ENCODE measurements around the gene SNX12.

The SNX12 gene

DNA sequence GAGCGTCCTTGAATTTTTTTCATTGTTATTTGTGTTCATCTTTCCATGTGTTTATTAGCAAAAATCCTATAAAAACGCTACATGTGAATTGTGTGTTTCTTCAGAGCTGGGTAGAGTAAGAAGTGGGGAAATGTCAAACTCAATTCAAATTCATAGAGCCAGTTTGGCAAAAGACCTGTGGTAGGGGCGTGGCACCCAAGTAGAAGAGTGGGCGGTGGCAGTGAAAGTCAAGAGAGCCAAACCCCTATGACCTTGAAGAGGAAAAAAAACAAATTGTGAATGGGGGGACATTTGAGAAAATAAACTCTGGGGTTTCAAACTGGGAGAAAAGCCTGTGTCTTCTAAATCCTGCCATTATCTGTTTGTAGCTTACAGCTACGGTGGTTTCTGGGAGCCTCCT is 23.1 kb upstream of the SNX12 start:
- Histone ChIP-seq H3K27ac (ENCODE audit: low read depth, low read length) (no peak overlapping the region), H2AFZ (ENCODE audit: low read length, unreplicated experiment) (no peak overlapping the region), H3K36me3 (ENCODE audit: insufficient read depth, low read length) (no peaks in the 10 kb centered on the region), H3K27me3 (ENCODE audit: insufficient read depth, low read length) (no peaks in the 10 kb centered on the region), H3K4me1 (ENCODE audit: control insufficient read depth, insufficient read depth, low read length, unreplicated experiment) (no peaks in the 10 kb centered on the region), H3K4me3 (ENCODE audit: low read depth, low read length) (no peak overlapping the region), H3K79me2 (ENCODE audit: control insufficient read depth, insufficient read depth, low read length, unreplicated experiment) (no peaks in the 10 kb centered on the region)

DNA sequence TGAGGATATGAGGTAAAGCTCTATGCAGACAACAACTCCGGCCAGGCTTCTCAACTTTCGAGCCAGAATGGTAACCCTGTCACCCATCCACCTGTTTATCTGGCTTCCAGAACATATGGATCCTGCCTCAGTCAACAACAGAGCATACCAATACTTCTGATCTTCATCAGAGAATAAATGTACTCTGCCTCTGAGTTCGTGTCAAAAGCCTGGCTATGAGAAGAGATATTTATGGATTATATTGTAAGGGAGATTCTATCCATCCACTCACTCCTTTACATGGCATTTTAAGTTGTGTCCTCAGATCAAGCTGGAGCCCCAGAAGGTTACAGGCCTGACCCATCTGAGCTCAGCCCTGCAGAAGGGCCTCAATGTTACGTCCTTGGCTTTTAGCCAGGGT is 17.8 kb upstream of the SNX12 start:
- no peaks in the 10 kb centered on the region for H3K36me3 ChIP-seq (ENCODE audit: insufficient read depth, low read length)
- H3K79me2 ChIP-seq (ENCODE audit: control insufficient read depth, insufficient read depth, low read length, unreplicated experiment), result no peaks in the 10 kb centered on the region
- H3K4me3 ChIP-seq (ENCODE audit: low read depth, low read length), result no peak overlapping the region
- no peak overlapping the region for H2AFZ ChIP-seq (ENCODE audit: low read length, unreplicated experiment)
- H3K27ac ChIP-seq (ENCODE audit: low read depth, low read length), result no peak overlapping the region
- H3K4me1 ChIP-seq (ENCODE audit: control insufficient read depth, insufficient read depth, low read length, unreplicated experiment), result peaks cover 6% of the 10 kb centered on the region
- H3K27me3 ChIP-seq (ENCODE audit: insufficient read depth, low read length), result no peaks in the 10 kb centered on the region

DNA sequence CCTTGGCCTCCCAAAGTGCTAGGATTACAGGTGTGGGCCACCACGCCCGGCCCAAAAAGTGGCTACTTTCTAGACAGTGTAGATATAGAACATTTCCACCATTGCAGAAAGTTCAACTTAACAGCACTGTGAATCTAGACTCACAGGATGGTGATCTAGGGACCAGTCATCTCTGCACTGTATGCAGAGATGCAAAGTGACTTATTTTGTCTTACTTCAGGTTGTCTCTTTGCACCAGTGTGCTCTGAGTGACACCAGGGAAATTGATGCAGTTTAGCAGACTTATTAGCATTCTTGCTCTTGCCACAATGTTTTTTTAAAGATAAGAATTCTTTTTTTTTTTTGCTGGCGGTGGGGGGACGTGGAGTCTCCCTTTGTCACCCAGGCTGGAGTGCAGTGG is 14.7 kb upstream of the SNX12 start:
- peaks cover 6% of the 10 kb centered on the region for H3K4me1 ChIP-seq (ENCODE audit: control insufficient read depth, insufficient read depth, low read length, unreplicated experiment)
- H3K79me2 ChIP-seq (ENCODE audit: control insufficient read depth, insufficient read depth, low read length, unreplicated experiment), result no peaks in the 10 kb centered on the region
- H3K27me3 ChIP-seq (ENCODE audit: insufficient read depth, low read length), result no peaks in the 10 kb centered on the region
- no peaks in the 10 kb centered on the region for H3K36me3 ChIP-seq (ENCODE audit: insufficient read depth, low read length)
- no peak overlapping the region for H2AFZ ChIP-seq (ENCODE audit: low read length, unreplicated experiment)
- no peak overlapping the region for H3K27ac ChIP-seq (ENCODE audit: low read depth, low read length)
- no peak overlapping the region for H3K4me3 ChIP-seq (ENCODE audit: low read depth, low read length)

DNA sequence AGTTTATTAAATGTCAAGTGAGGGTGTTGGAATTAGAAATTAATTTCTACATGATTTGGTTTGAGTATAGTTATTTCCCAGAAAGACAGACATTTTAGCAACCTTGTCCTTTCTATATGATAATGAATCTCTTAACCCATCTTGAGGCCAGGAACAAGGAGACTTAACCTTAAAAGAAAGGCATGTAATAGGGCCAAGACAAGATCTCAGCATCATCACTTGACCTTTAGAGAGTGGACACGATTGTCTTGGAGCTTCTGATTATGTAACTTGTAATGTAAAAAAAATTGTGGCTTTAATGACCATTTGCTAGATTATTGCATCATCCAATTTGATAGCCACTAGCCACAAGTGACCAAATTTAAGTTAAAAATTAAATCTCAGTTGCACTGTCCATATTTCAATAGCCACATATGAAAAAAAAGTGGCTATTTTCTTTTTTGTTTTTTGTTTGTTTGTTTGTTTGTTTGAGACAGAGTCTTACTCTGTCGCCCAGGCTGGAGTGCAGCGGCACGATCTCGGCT is 14.1 kb upstream of the SNX12 start:
- Histone ChIP-seq H3K4me3 (ENCODE audit: low read depth, low read length) (no peak overlapping the region), H3K79me2 (ENCODE audit: control insufficient read depth, insufficient read depth, low read length, unreplicated experiment) (no peaks in the 10 kb centered on the region), H3K27me3 (ENCODE audit: insufficient read depth, low read length) (no peaks in the 10 kb centered on the region), H3K27ac (ENCODE audit: low read depth, low read length) (no peak overlapping the region), H3K4me1 (ENCODE audit: control insufficient read depth, insufficient read depth, low read length, unreplicated experiment) (peaks cover 6% of the 10 kb centered on the region), H3K36me3 (ENCODE audit: insufficient read depth, low read length) (no peaks in the 10 kb centered on the region), H2AFZ (ENCODE audit: low read length, unreplicated experiment) (no peak overlapping the region)

DNA sequence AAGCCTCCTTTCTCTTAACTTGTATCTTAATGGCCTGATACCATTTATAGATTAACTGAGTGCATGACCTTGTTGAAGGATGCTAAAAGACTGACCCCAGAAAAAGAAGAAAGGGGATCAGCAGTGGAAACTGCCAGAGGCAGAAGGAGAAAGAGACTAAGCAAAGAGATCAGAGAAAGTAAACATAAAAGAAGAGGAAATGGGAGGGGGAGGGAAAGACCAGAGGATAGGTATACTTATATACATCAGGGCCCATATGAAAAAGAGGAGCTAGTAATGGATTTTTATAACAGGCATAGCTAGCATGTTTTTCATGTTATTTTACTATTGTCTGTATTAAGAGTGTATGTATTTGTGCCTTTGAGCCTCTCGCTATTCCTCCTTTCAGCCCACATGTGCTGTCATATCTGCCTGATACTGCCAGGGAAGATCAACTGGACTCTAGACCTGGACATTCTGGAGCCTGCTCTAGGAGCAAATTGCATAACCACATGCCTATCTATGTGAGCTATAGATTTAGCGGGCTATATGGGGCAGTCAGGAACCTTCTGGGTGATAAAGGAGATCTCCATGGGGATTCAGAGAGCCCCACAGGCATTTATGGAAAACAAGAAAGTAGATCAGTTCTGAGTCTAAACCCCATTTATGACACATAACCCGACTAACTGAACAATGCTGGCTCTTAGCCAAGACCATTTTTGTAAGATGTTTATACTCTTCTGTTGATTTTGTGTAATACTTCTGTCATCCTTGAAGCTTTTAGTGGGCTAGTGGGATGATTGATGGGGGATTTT is 13.4 kb upstream of the SNX12 start:
- H3K4me3 ChIP-seq (ENCODE audit: low read depth, low read length), result no peak overlapping the region
- H3K27me3 ChIP-seq (ENCODE audit: insufficient read depth, low read length), result no peaks in the 10 kb centered on the region
- H2AFZ ChIP-seq (ENCODE audit: low read length, unreplicated experiment), result no peak overlapping the region
- no peak overlapping the region for H3K27ac ChIP-seq (ENCODE audit: low read depth, low read length)
- H3K79me2 ChIP-seq (ENCODE audit: control insufficient read depth, insufficient read depth, low read length, unreplicated experiment), result no peaks in the 10 kb centered on the region
- peaks cover 6% of the 10 kb centered on the region for H3K4me1 ChIP-seq (ENCODE audit: control insufficient read depth, insufficient read depth, low read length, unreplicated experiment)
- H3K36me3 ChIP-seq (ENCODE audit: insufficient read depth, low read length), result no peaks in the 10 kb centered on the region

DNA sequence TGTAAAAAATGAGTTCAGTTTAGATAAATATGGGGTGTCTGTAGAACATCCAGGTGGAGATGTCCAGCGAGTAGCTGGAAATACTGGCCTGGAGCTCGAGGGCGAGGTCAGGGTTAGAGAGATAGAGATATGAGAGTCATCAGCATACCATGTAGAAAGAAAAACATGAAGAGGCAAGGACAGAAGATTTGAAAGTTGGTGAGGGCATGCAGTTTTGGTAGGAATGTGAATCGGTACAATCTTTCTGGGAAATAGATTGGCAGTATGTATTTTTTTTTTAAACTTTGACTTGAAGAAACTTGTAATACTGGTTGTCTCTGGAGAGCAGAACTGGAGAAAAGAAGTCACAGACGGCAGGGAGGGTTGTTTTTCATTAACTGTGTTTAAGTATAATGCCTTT is 2.4 kb upstream of the SNX12 start:
- Histone ChIP-seq H3K36me3 (ENCODE audit: insufficient read depth, low read length) (no peaks in the 10 kb centered on the region), H3K27me3 (ENCODE audit: insufficient read depth, low read length) (no peaks in the 10 kb centered on the region), H2AFZ (ENCODE audit: low read length, unreplicated experiment) (no peak overlapping the region), H3K27ac (ENCODE audit: low read depth, low read length) (no peak overlapping the region), H3K4me1 (ENCODE audit: control insufficient read depth, insufficient read depth, low read length, unreplicated experiment) (peaks cover 5% of the 10 kb centered on the region), H3K79me2 (ENCODE audit: control insufficient read depth, insufficient read depth, low read length, unreplicated experiment) (peaks cover 21% of the 10 kb centered on the region), H3K4me3 (ENCODE audit: low read depth, low read length) (no peak overlapping the region)

DNA sequence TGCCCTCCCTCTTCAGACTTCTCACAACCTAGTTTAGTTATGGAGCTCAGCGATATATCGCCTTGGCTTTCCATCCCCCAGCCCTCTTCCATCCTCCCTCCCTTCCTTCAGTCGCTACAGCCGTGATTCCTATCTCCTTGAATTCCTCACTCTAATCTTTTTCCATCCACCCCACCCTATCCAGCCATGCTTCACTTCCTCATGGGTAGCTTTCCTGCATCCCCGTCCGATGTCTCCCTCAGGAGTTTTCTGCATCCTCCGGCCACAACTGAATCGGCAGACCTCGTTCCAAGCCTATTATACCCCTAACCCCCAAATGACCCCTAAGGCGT is 456 bp downstream of the SNX12 start:
- H3K4me1 ChIP-seq (ENCODE audit: control insufficient read depth, insufficient read depth, low read length, unreplicated experiment), result peaks cover 5% of the 10 kb centered on the region
- H3K4me3 ChIP-seq (ENCODE audit: low read depth, low read length), result peak overlapping the region; percentile 96
- H3K27ac ChIP-seq (ENCODE audit: low read depth, low read length), result peak overlapping the region; percentile 80
- H3K79me2 ChIP-seq (ENCODE audit: control insufficient read depth, insufficient read depth, low read length, unreplicated experiment), result peaks cover 30% of the 10 kb centered on the region
- peak overlapping the region; percentile 30 for H2AFZ ChIP-seq (ENCODE audit: low read length, unreplicated experiment)
- H3K36me3 ChIP-seq (ENCODE audit: insufficient read depth, low read length), result no peaks in the 10 kb centered on the region
- no peaks in the 10 kb centered on the region for H3K27me3 ChIP-seq (ENCODE audit: insufficient read depth, low read length)

DNA sequence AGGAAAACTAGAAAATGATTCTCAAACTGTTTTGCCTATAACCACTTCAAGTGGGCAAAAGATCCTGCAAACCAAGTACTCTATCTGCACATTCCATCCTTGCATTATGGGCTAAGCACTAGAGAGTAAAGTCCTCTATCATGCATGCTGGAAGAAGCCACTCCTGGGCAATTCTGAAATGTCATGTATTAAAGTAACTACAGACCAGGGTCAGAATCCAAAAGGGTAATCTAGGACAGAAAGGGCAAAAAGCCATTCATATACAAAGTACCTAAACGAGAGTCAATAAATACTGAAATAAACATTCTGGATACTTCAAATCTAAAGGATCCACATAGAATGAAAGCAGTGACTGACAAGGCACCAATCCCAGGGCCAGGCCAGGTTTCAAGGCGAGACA is 1.0 kb downstream of the SNX12 start:
- Histone ChIP-seq H3K36me3 (ENCODE audit: insufficient read depth, low read length) (no peaks in the 10 kb centered on the region), H3K27ac (ENCODE audit: low read depth, low read length) (peak overlapping the region; percentile 80), H3K4me1 (ENCODE audit: control insufficient read depth, insufficient read depth, low read length, unreplicated experiment) (peaks cover 5% of the 10 kb centered on the region), H3K4me3 (ENCODE audit: low read depth, low read length) (peak overlapping the region; percentile 96), H2AFZ (ENCODE audit: low read length, unreplicated experiment) (no peak overlapping the region), H3K79me2 (ENCODE audit: control insufficient read depth, insufficient read depth, low read length, unreplicated experiment) (peaks cover 30% of the 10 kb centered on the region), H3K27me3 (ENCODE audit: insufficient read depth, low read length) (no peaks in the 10 kb centered on the region)

DNA sequence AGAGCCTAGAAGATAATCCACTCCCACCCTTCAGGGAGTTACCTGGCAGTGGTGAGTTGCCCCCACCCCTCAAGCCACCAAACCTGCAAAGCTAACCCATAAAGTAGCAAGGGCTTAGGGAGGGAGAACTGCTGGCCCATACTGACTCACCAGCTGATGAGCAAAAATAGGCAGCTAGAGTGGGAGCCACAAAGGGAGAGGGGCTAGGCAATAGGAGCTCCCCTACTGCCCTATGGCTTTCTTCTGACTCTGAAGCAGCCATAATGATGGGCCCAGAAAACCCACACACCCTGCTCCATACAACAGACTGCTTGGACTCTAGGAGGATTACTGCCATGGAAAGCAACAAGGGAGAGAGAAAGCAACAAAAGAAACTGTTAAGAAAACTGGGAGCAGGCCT is 8.0 kb downstream of the SNX12 start:
- Histone ChIP-seq H3K36me3 (ENCODE audit: insufficient read depth, low read length) (0 out of 2 replicates have a peak, but pooled peaks cover 3% of the 10 kb centered on the region), H3K4me1 (ENCODE audit: control insufficient read depth, insufficient read depth, low read length, unreplicated experiment) (peaks cover 14% of the 10 kb centered on the region), H3K79me2 (ENCODE audit: control insufficient read depth, insufficient read depth, low read length, unreplicated experiment) (peaks cover 9% of the 10 kb centered on the region), H3K27ac (ENCODE audit: low read depth, low read length) (no peak overlapping the region), H3K27me3 (ENCODE audit: insufficient read depth, low read length) (no peaks in the 10 kb centered on the region), H3K4me3 (ENCODE audit: low read depth, low read length) (no peak overlapping the region), H2AFZ (ENCODE audit: low read length, unreplicated experiment) (no peak overlapping the region)

DNA sequence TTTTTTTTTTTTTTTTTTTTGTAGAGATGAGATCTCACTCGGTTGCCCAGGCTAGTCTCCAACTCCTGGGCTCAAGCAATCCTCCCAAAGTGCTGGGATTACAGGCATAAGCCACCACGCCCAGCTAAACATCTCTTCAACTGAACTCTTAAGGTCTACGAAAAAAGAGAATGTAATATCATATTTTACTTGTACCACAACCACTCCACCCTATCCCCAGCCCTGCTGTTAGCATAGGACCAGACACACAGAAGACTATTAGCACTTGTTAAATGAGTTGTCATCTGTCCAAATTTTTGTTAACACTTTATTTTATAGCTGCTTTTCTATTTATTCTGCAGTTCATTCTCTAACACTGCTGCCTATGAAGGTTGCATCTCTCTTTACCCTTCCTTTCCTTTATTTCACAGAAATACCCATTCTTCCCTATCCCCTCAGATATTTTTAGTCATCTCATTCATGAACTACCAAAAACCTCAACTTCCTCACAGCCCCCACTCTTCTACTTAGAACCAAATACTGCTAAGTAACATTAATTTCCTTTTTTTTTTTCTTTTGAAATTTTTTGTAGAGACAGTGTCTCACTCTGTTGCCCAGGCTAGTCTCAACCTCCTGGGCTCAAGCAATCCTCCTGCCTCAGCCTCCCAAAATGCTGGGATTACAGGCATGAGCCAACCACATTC is 10.1 kb downstream of the SNX12 start:
- Histone ChIP-seq H3K36me3 (ENCODE audit: insufficient read depth, low read length) (0 out of 2 replicates have a peak, but pooled peaks cover 3% of the 10 kb centered on the region), H3K27ac (ENCODE audit: low read depth, low read length) (no peak overlapping the region; the same call in 1 of the 2 replicates), H3K27me3 (ENCODE audit: insufficient read depth, low read length) (no peaks in the 10 kb centered on the region), H3K79me2 (ENCODE audit: control insufficient read depth, insufficient read depth, low read length, unreplicated experiment) (no peaks in the 10 kb centered on the region), H2AFZ (ENCODE audit: low read length, unreplicated experiment) (no peak overlapping the region), H3K4me1 (ENCODE audit: control insufficient read depth, insufficient read depth, low read length, unreplicated experiment) (peaks cover 14% of the 10 kb centered on the region), H3K4me3 (ENCODE audit: low read depth, low read length) (no peak overlapping the region)

DNA sequence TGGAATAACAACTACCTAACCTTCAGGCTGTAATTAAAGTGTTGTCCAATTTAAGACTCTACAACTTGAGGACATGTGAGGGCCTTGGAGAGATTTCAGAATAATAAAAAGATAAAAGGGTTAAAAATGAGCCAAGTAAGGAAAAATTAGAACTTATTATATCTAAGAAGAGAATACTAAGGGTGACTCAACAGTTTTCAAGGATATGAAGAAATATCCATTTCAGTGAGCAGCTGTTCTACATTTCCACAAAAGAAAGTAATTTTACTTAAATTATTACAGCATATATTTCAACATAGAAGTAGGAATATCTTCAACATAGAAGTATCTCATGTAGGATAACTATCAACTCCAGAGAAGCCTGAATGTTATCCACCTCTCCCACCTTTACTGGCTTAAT is 11.3 kb downstream of the SNX12 start:
- H3K4me3 ChIP-seq (ENCODE audit: low read depth, low read length), result no peak overlapping the region
- peaks cover 14% of the 10 kb centered on the region for H3K4me1 ChIP-seq (ENCODE audit: control insufficient read depth, insufficient read depth, low read length, unreplicated experiment)
- H3K27ac ChIP-seq (ENCODE audit: low read depth, low read length), result peak overlapping the region; percentile 85
- no peaks in the 10 kb centered on the region for H3K79me2 ChIP-seq (ENCODE audit: control insufficient read depth, insufficient read depth, low read length, unreplicated experiment)
- H3K36me3 ChIP-seq (ENCODE audit: insufficient read depth, low read length), result 0 out of 2 replicates have a peak, but pooled peaks cover 3% of the 10 kb centered on the region
- H3K27me3 ChIP-seq (ENCODE audit: insufficient read depth, low read length), result no peaks in the 10 kb centered on the region
- H2AFZ ChIP-seq (ENCODE audit: low read length, unreplicated experiment), result no peak overlapping the region
